ENCODE results near the gene SGK2. TPM values are rescaled to one million over a fixed set of nuclear protein-coding genes. Genes with fewer than 3 reads are reported as not detected.

Gene SGK2
- total and polyA plus RNA-seq, 9 of the 15 experiments (the other 6 are each of a cell fraction or from before 2014, with no cell fraction given) = 0.07 to 0.31 (median 0.15) TPM; not detected in 2

GRCh38 chr20:43537921-43538877 is 20.6 kb upstream of the SGK2 start (continued):
- TF ChIP-seq TGIF2 (CRISPR knock-in tag; IDR thresholded peaks at IDR 0.05) (no peak), ZKSCAN8 (CRISPR knock-in tag; IDR thresholded peaks at IDR 0.05) (no peak), SUPT5H (IDR thresholded peaks at IDR 0.05) (no peak), MBD2 (IDR thresholded peaks at IDR 0.05; ENCODE audit: borderline replicate concordance, low read depth) (no peak), CREM (IDR thresholded peaks at IDR 0.05; ENCODE audit: low read depth) (peak; percentile 49; the same call in 1 of the 2 replicates), ZNF23 (CRISPR knock-in tag; IDR thresholded peaks at IDR 0.05) (no peak), PRPF4 (IDR thresholded peaks at IDR 0.05; ENCODE audit: insufficient read depth, low read depth, low read length, poor library complexity, severe bottlenecking) (no peak), TAL1 (IDR thresholded peaks at IDR 0.05) (peak; percentile 96), POLR2AphosphoS2 (IDR thresholded peaks at IDR 0.05; ENCODE audit: low read length) (no peak), ZBTB1 (CRISPR knock-in tag; IDR thresholded peaks at IDR 0.05; ENCODE audit: borderline replicate concordance, low read depth) (no peak), SIN3A (IDR thresholded peaks at IDR 0.05; ENCODE audit: borderline replicate concordance in 2 of 2, control insufficient read depth in 1 of 2, low read depth in 2 of 2, low read length in 2 of 2) (no peak), ZNF124 (CRISPR knock-in tag; IDR thresholded peaks at IDR 0.05) (no peak), HDGF (IDR thresholded peaks at IDR 0.05) (no peak), C11orf30 (IDR thresholded peaks at IDR 0.05; ENCODE audit: low read depth) (no peak), ZNF764 (CRISPR knock-in tag; IDR thresholded peaks at IDR 0.05; ENCODE audit: low read depth) (no peak), HMGN3 (IDR thresholded peaks at IDR 0.05; ENCODE audit: borderline replicate concordance, extremely low read depth, insufficient read length, low read depth, low read length) (no peak), HDAC2 (IDR thresholded peaks at IDR 0.05) (peak; percentile 68; the same call in 1 of the 2 replicates)
- TF ChIP-seq, protein P1, sequence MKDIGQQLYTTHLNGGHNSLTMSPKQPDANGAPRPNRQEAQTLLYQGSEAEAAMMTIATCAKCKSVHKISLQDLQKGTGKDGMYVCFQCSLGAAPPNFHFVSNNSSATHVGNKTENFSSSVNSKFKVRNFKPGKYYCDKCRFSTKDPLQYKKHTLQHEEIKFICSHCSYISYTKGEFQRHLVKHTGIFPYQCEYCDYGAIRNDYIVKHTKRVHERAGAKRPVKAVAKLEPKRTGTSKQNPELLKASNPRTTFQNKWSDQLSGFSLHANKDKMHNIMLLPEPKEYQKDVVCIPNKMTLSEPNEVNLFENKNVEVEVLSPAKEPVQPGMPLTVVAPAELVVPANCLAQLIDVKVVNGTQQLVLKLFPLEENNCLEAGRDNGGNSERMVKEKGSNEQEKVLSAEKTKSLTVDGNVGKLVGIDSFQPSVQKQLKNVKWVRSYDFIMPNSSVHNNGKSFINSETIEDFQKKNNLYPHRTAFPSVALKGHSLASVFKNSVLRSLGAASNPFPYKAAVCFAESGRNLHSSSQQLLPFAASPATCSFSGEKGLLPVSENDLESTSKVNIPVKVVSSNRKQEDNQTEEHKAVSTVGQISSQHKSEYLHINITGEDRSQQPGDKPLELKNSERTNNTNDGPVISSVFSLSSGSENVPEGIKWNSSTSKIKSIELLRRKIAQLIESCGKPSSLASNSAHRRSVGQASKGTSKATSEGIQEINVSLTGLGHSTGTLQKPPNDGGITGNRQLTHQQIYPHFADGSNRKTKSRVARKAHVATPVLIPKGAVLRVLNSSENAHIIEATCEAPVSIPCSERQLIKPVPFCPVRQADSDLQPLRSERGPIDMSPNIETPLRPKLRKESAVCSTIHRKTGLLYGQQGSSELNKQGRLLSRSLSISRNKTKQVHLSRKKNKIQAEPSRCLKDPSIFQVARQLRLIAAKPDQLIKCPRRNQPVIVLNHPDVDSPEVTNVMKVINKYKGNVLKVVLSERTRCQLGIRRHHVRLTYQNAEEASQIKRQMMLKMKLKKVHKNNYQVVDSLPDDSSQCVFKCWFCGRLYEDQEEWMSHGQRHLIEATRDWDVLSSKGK (CRISPR knock-in tag; IDR thresholded peaks at IDR 0.05) = no peak
- TF ChIP-seq, protein P2, sequence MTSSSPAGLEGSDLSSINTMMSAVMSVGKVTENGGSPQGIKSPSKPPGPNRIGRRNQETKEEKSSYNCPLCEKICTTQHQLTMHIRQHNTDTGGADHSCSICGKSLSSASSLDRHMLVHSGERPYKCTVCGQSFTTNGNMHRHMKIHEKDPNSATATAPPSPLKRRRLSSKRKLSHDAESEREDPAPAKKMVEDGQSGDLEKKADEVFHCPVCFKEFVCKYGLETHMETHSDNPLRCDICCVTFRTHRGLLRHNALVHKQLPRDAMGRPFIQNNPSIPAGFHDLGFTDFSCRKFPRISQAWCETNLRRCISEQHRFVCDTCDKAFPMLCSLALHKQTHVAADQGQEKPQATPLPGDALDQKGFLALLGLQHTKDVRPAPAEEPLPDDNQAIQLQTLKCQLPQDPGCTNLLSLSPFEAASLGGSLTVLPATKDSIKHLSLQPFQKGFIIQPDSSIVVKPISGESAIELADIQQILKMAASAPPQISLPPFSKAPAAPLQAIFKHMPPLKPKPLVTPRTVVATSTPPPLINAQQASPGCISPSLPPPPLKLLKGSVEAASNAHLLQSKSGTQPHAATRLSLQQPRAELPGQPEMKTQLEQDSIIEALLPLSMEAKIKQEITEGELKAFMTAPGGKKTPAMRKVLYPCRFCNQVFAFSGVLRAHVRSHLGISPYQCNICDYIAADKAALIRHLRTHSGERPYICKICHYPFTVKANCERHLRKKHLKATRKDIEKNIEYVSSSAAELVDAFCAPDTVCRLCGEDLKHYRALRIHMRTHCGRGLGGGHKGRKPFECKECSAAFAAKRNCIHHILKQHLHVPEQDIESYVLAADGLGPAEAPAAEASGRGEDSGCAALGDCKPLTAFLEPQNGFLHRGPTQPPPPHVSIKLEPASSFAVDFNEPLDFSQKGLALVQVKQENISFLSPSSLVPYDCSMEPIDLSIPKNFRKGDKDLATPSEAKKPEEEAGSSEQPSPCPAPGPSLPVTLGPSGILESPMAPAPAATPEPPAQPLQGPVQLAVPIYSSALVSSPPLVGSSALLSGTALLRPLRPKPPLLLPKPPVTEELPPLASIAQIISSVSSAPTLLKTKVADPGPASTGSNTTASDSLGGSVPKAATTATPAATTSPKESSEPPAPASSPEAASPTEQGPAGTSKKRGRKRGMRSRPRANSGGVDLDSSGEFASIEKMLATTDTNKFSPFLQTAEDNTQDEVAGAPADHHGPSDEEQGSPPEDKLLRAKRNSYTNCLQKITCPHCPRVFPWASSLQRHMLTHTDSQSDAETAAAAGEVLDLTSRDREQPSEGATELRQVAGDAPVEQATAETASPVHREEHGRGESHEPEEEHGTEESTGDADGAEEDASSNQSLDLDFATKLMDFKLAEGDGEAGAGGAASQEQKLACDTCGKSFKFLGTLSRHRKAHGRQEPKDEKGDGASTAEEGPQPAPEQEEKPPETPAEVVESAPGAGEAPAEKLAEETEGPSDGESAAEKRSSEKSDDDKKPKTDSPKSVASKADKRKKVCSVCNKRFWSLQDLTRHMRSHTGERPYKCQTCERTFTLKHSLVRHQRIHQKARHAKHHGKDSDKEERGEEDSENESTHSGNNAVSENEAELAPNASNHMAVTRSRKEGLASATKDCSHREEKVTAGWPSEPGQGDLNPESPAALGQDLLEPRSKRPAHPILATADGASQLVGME (CRISPR knock-in tag; IDR thresholded peaks at IDR 0.05) = no peak

All from K562 (cell line).